HUDEP-2 (cell line): ENCODE results near the gene UVRAG.

Source experiments
- DNase-seq, 76 experiments: peaks; one replicate each; lab custom pipeline; 2025; ENCODE audit not compliant: unreplicated experiment in 76 of 76; lab: John Stamatoyannopoulos, UW

Gene UVRAG

GRCh38 chr11:76156971-76157427, 342.0 kb downstream of the UVRAG start:
- no peak for DNase-seq

- DNase-seq: no peak
Measured at GRCh38 chr11:76157891-76158290, 342.9 kb downstream of the UVRAG start.

- no peak for DNase-seq
Measured at GRCh38 chr11:76158394-76159302, 343.6 kb downstream of the UVRAG start.

GRCh38 chr11:76159303-76159937, 344.4 kb downstream of the UVRAG start:
- no peak for DNase-seq

GRCh38 chr11:76159983-76160661, 345.1 kb downstream of the UVRAG start:
- DNase-seq: no peak

GRCh38 chr11:76160856-76161255, 345.8 kb downstream of the UVRAG start:
- DNase-seq: no peak

- peak in 6 of 76 experiments; percentile 9 to 29 (median 16) for DNase-seq
Measured at GRCh38 chr11:76161261-76161961, 346.4 kb downstream of the UVRAG start.

GRCh38 chr11:76162336-76163288, 347.6 kb downstream of the UVRAG start:
- DNase-seq: no peak

- no peak for DNase-seq
Measured at GRCh38 chr11:76163289-76163880, 348.4 kb downstream of the UVRAG start.

GRCh38 chr11:76164081-76164480, 349.1 kb downstream of the UVRAG start:
- DNase-seq: no peak

- DNase-seq: no peak
Measured at GRCh38 chr11:76164861-76165751, 350.1 kb downstream of the UVRAG start.

GRCh38 chr11:76166314-76166713, 351.3 kb downstream of the UVRAG start:
- no peak for DNase-seq

GRCh38 chr11:76167590-76167989, 352.6 kb downstream of the UVRAG start:
- DNase-seq: no peak

- peak in 1 of 76 experiments; percentile 12 for DNase-seq
Measured at GRCh38 chr11:76169473-76169896, 354.5 kb downstream of the UVRAG start.

- no peak for DNase-seq
Measured at GRCh38 chr11:76170468-76170867, 355.5 kb downstream of the UVRAG start.

GRCh38 chr11:76172583-76172982, 357.6 kb downstream of the UVRAG start:
- no peak for DNase-seq

GRCh38 chr11:76173663-76174062, 358.7 kb downstream of the UVRAG start:
- no peak for DNase-seq

GRCh38 chr11:76174330-76174729, 359.3 kb downstream of the UVRAG start:
- no peak for DNase-seq
